Measurements from ENCODE around the gene SPATA4. TPM values are rescaled to one million over a fixed set of nuclear protein-coding genes. Genes with fewer than 3 reads are reported as not detected.

The SPATA4 gene
- total RNA-seq, 1 donor, result 0.72 TPM

DNA sequence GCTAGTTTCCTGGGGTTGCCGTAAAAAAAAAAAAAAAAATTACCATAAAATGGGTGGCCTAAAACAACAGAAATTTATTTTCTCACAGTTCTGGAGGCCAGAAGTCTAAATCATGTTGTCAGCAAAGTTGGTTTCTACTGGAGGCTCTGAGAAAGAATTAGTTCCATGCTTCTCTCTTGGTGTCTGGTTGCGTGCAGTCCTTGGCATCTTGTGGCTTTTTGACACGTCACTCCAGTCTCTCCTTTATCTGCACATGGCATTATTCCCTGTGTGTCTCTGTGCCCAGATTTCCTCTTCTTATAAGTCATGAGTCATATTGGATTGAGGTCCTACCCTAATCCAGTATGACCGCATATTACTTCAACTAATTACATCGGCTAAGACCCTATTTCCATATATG is 38.7 kb downstream of the SPATA4 start:
- no peaks in the 10 kb centered on the region for H3K79me2 ChIP-seq (ENCODE audit: insufficient read depth, low read length)
- H3K27me3 ChIP-seq (ENCODE audit: insufficient read depth, low read length), result no peaks in the 10 kb centered on the region
- TF ChIP-seq, protein P1, sequence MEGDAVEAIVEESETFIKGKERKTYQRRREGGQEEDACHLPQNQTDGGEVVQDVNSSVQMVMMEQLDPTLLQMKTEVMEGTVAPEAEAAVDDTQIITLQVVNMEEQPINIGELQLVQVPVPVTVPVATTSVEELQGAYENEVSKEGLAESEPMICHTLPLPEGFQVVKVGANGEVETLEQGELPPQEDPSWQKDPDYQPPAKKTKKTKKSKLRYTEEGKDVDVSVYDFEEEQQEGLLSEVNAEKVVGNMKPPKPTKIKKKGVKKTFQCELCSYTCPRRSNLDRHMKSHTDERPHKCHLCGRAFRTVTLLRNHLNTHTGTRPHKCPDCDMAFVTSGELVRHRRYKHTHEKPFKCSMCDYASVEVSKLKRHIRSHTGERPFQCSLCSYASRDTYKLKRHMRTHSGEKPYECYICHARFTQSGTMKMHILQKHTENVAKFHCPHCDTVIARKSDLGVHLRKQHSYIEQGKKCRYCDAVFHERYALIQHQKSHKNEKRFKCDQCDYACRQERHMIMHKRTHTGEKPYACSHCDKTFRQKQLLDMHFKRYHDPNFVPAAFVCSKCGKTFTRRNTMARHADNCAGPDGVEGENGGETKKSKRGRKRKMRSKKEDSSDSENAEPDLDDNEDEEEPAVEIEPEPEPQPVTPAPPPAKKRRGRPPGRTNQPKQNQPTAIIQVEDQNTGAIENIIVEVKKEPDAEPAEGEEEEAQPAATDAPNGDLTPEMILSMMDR (IDR thresholded peaks at IDR 0.05; ENCODE audit: extremely low read depth, low read depth, low read length), result no peak
- no peak overlapping the region for H3K4me2 ChIP-seq (ENCODE audit: insufficient read depth, low read length)
- H3K36me3 ChIP-seq (ENCODE audit: insufficient read depth, low read length), result no peaks in the 10 kb centered on the region
- H2AFZ ChIP-seq (ENCODE audit: low read length), result no peak overlapping the region
- no peaks in the 10 kb centered on the region for H4K20me1 ChIP-seq (ENCODE audit: insufficient read depth, low read length)
- H3K4me3 ChIP-seq (ENCODE audit: insufficient read depth, low read length), result no peak overlapping the region
- no peak for DNase-seq (ENCODE audit: insufficient read length, low spot score, missing footprints)
- H3K4me1 ChIP-seq (ENCODE audit: insufficient read depth, low read length), result peaks cover 3% of the 10 kb centered on the region
- H3K9me3 ChIP-seq (ENCODE audit: low read depth, low read length), result no peaks in the 10 kb centered on the region
- peak overlapping the region; percentile 80 for H3K27ac ChIP-seq (ENCODE audit: low read depth, low read length)

DNA sequence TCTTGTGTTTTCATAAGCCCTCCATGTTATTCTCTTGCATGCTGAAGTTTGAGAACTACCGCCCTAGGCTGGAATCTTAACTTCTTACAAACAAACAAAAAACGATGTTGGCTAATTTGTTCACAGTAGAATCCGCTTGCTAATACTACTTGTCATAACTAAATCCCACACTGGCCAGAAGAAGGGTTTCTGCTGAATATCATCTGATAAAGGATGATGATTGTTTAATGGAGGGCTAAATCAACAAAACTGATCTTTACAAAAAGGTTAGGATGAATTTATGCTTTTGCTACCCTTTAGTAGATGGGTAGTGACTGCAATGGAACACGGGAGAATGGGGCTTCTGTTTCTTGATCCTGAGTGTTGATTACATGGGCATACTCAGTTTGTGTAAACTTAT is 42.3 kb downstream of the SPATA4 start:
- TF ChIP-seq, protein P1 (IDR thresholded peaks at IDR 0.05; ENCODE audit: extremely low read depth, low read depth, low read length), result no peak
- Histone ChIP-seq H3K27ac (ENCODE audit: low read depth, low read length) (no peak overlapping the region), H3K4me3 (ENCODE audit: insufficient read depth, low read length) (no peak overlapping the region), H3K4me2 (ENCODE audit: insufficient read depth, low read length) (no peak overlapping the region), H3K79me2 (ENCODE audit: insufficient read depth, low read length) (no peaks in the 10 kb centered on the region), H2AFZ (ENCODE audit: low read length) (peak overlapping the region; percentile 27), H3K27me3 (ENCODE audit: insufficient read depth, low read length) (no peaks in the 10 kb centered on the region), H3K4me1 (ENCODE audit: insufficient read depth, low read length) (peaks cover 8% of the 10 kb centered on the region), H3K9me3 (ENCODE audit: low read depth, low read length) (no peaks in the 10 kb centered on the region), H4K20me1 (ENCODE audit: insufficient read depth, low read length) (no peaks in the 10 kb centered on the region), H3K36me3 (ENCODE audit: insufficient read depth, low read length) (no peaks in the 10 kb centered on the region)
- no peak for DNase-seq (ENCODE audit: insufficient read length, low spot score, missing footprints)

- H3K36me3 ChIP-seq (ENCODE audit: insufficient read depth, low read length), result no peaks in the 10 kb centered on the region
- no peaks in the 10 kb centered on the region for H3K9me3 ChIP-seq (ENCODE audit: low read depth, low read length)
- H2AFZ ChIP-seq (ENCODE audit: low read length), result peak overlapping the region; percentile 48
- H3K4me3 ChIP-seq (ENCODE audit: insufficient read depth, low read length), result no peak overlapping the region
- H3K4me1 ChIP-seq (ENCODE audit: insufficient read depth, low read length), result peaks cover 5% of the 10 kb centered on the region
- H3K4me2 ChIP-seq (ENCODE audit: insufficient read depth, low read length), result no peak overlapping the region
- H3K27me3 ChIP-seq (ENCODE audit: insufficient read depth, low read length), result no peaks in the 10 kb centered on the region
- H3K79me2 ChIP-seq (ENCODE audit: insufficient read depth, low read length), result no peaks in the 10 kb centered on the region
- TF ChIP-seq, protein P1 (IDR thresholded peaks at IDR 0.05; ENCODE audit: extremely low read depth, low read depth, low read length), result no peak
- DNase-seq (ENCODE audit: insufficient read length, low spot score, missing footprints), result no peak
- H4K20me1 ChIP-seq (ENCODE audit: insufficient read depth, low read length), result no peaks in the 10 kb centered on the region
- no peak overlapping the region for H3K27ac ChIP-seq (ENCODE audit: low read depth, low read length)
Measured at GRCh38 chr4:176150704-176151103, 44.7 kb downstream of the SPATA4 start.

- Histone ChIP-seq H2AFZ (ENCODE audit: low read length) (peak overlapping the region; percentile 67), H3K79me2 (ENCODE audit: insufficient read depth, low read length) (no peaks in the 10 kb centered on the region), H3K9me3 (ENCODE audit: low read depth, low read length) (no peaks in the 10 kb centered on the region), H4K20me1 (ENCODE audit: insufficient read depth, low read length) (no peaks in the 10 kb centered on the region), H3K27me3 (ENCODE audit: insufficient read depth, low read length) (no peaks in the 10 kb centered on the region), H3K27ac (ENCODE audit: low read depth, low read length) (no peak overlapping the region), H3K4me1 (ENCODE audit: insufficient read depth, low read length) (peaks cover 5% of the 10 kb centered on the region), H3K4me3 (ENCODE audit: insufficient read depth, low read length) (no peak overlapping the region), H3K36me3 (ENCODE audit: insufficient read depth, low read length) (no peaks in the 10 kb centered on the region), H3K4me2 (ENCODE audit: insufficient read depth, low read length) (no peak overlapping the region)
- TF ChIP-seq, protein P1 (IDR thresholded peaks at IDR 0.05; ENCODE audit: extremely low read depth, low read depth, low read length), result peak; percentile 47
- DNase-seq (ENCODE audit: insufficient read length, low spot score, missing footprints), result peak; percentile 32
Measured at GRCh38 chr4:176150356-176150682, 45.1 kb downstream of the SPATA4 start.

Data from osteoblast (primary cell).